ENCODE measurements around the gene PHTF2.
"Not testable (repeated sequence)": the region's sequence is repeated elsewhere in the genome, so short reads cannot be mapped to it uniquely, and the experiment has no call there.

GRCh38 chr7:77872256-77872655 lies 73.7 kb downstream of the PHTF2 start:
- TF ChIP-seq CTCF (IDR thresholded peaks at IDR 0.05; ENCODE audit: insufficient read depth, low read depth, low read length); EZH2 (IDR thresholded peaks at IDR 0.05; ENCODE audit: insufficient read depth, low read length): not testable (repeated sequence)

All from astrocyte (in vitro differentiated cells and primary cell).